Uterus (tissue), 2 donors: ENCODE data around the gene TSNAXIP1.

Source experiments
- POLR2A ChIP-seq, 2 donors: fragments of 450-650 bp; IDR thresholded peaks; one replicate each; pipeline ENCODE4 v1.6.1; 2016; ENCODE audit warnings: antibody characterized with exemption in 2 of 2, mild to moderate bottlenecking in 1 of 2, moderate library complexity in 1 of 2
- TF ChIP-seq, protein P1 (sequence below), 4 experiments: fragments of 200-600 bp in 2 of 4; fragments of 450-650 bp in 2 of 4; sonication (generic) in 2 of 4; IDR thresholded peaks; one replicate each; pipeline ENCODE4 v1.5.1; 2016 to 2019; ENCODE audit warnings: antibody characterized with exemption in 4 of 4, mild to moderate bottlenecking in 2 of 4, moderate library complexity in 1 of 4

DNA sequence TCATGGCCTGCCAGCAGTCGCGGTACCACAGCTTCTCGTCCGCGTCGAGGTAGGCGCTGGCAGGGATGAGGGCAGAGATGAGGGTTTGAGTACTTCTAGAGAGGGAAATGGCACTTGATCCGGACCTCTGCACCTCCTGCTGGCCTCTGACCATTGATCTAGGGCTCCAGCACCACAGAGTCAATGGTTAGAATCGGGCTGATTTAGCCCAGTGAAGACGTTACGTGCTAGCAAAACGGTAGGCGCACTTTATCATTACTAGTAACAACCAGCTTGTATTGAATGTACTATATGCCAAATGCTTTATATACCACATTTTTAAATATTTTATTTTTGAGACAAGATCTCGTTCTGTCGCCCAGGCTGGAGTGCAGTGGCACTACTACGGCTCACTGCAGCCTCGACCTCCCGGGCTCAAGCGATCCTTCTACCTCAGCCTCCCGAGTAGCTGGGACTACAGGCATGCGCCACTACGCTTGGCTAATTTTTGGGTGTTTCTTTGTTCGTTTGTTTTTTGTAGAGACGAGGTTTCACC, 526 bp downstream of the TSNAXIP1 start:
- TF ChIP-seq POLR2A (IDR thresholded peaks at IDR 0.05), result no peak
- TF ChIP-seq, protein P1, sequence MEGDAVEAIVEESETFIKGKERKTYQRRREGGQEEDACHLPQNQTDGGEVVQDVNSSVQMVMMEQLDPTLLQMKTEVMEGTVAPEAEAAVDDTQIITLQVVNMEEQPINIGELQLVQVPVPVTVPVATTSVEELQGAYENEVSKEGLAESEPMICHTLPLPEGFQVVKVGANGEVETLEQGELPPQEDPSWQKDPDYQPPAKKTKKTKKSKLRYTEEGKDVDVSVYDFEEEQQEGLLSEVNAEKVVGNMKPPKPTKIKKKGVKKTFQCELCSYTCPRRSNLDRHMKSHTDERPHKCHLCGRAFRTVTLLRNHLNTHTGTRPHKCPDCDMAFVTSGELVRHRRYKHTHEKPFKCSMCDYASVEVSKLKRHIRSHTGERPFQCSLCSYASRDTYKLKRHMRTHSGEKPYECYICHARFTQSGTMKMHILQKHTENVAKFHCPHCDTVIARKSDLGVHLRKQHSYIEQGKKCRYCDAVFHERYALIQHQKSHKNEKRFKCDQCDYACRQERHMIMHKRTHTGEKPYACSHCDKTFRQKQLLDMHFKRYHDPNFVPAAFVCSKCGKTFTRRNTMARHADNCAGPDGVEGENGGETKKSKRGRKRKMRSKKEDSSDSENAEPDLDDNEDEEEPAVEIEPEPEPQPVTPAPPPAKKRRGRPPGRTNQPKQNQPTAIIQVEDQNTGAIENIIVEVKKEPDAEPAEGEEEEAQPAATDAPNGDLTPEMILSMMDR (IDR thresholded peaks at IDR 0.05), result peak in 2 of 4 experiments; percentile 5 to 13
